ENCODE measurements around the gene KDM7A.

Gene KDM7A

GRCh38 chr7:140200061-140200989 is 23.5 kb upstream of the KDM7A start:
- no peak for TF ChIP-seq CTCF (conservative IDR thresholded peaks at IDR 0.05; ENCODE audit: low read length)

GRCh38 chr7:140197938-140198337 is 21.2 kb upstream of the KDM7A start:
- no peak for DNase-seq (ENCODE audit: low read depth)
- no peak overlapping the region for H3K4me3 ChIP-seq (ENCODE audit: low read length)
- no peak for TF ChIP-seq CTCF (conservative IDR thresholded peaks at IDR 0.05; ENCODE audit: low read length)

More at GRCh38 chr7:140200061-140200989, 23.5 kb upstream of the KDM7A start:
- no peak overlapping the region; the same call in 1 of the 2 replicates for H3K4me3 ChIP-seq (ENCODE audit: low read length)
- DNase-seq (ENCODE audit: low read depth) = peak; percentile 46

- TF ChIP-seq CTCF (conservative IDR thresholded peaks at IDR 0.05; ENCODE audit: low read length) = no peak
- no peak for DNase-seq (ENCODE audit: low read depth)
- H3K4me3 ChIP-seq (ENCODE audit: low read length) = no peak overlapping the region
Observed at GRCh38 chr7:140197218-140197890, 20.6 kb upstream of the KDM7A start.

- peak; percentile 45 for DNase-seq (ENCODE audit: low read depth)
- no peak overlapping the region for H3K4me3 ChIP-seq (ENCODE audit: low read length)
- TF ChIP-seq CTCF (conservative IDR thresholded peaks at IDR 0.05; ENCODE audit: low read length) = no peak
Observed at GRCh38 chr7:140196361-140197217, 19.8 kb upstream of the KDM7A start.

GRCh38 chr7:140195859-140196258 is 19.1 kb upstream of the KDM7A start:
- DNase-seq (ENCODE audit: low read depth) = no peak
- no peak for TF ChIP-seq CTCF (conservative IDR thresholded peaks at IDR 0.05; ENCODE audit: low read length)
- no peak overlapping the region for H3K4me3 ChIP-seq (ENCODE audit: low read length)

- no peak overlapping the region for H3K4me3 ChIP-seq (ENCODE audit: low read length)
- TF ChIP-seq CTCF (conservative IDR thresholded peaks at IDR 0.05; ENCODE audit: low read length) = no peak
- DNase-seq (ENCODE audit: low read depth) = no peak
Observed at GRCh38 chr7:140192620-140193019, 15.8 kb upstream of the KDM7A start.
